Measurements from ENCODE around the gene RAB3B. TPM values are rescaled to one million over a fixed set of nuclear protein-coding genes. Genes with fewer than 3 reads are reported as not detected.

RAB3B gene
- total and polyA plus RNA-seq, 9 of the 15 experiments (the other 6 are each of a cell fraction or from before 2014, with no cell fraction given): 0.07 to 0.47 (median 0.27) TPM

DNA sequence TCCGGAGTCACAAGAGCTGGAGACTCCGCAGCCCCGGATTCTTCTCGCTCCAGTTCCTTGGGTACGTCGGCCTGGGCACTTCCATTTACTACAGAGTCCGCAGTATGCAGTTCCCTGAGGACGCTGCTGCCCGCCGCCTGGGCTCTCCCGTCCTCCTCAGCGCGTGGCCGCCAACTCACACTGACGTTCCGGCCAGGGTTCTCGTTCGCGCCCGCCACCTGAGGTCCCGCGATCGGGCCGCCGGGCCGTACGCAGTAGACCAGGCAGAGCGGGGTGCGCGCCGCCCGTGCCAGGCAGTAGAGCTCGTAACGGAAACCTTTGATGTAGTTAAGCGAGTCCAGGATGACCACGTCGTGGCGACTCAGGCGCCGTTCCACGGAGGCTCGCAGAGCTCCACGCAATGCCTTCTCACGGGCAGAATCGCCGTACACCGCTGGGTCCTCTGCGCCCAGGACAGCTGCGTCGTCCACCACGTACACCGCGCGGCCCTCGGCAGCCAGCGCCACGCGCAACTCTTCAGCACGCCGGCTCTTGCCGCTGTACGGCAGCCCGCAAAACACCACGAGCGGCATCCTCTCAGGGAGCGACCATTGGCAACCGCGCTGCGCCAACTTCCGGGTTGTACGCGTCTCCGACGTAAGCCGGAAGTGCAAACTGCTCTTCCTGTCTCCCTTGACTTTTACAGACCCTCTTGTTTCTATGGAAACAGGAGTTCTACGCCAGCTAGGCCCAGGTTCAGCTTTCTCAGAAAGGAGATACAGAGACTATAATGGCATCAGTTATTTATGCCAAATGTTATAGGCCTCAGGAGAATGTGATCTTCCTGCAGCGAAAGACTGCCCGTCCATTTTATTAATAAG lies 42.9 kb upstream of the RAB3B start, which contains the start of gene KTI12 (continued):
- TF ChIP-seq ETV5 (CRISPR knock-in tag; IDR thresholded peaks at IDR 0.05; ENCODE audit: low read depth): peak; percentile 73
- no peak for TF ChIP-seq DACH1 (IDR thresholded peaks at IDR 0.05; ENCODE audit: partially characterized antibody)
- TF ChIP-seq, protein P1, sequence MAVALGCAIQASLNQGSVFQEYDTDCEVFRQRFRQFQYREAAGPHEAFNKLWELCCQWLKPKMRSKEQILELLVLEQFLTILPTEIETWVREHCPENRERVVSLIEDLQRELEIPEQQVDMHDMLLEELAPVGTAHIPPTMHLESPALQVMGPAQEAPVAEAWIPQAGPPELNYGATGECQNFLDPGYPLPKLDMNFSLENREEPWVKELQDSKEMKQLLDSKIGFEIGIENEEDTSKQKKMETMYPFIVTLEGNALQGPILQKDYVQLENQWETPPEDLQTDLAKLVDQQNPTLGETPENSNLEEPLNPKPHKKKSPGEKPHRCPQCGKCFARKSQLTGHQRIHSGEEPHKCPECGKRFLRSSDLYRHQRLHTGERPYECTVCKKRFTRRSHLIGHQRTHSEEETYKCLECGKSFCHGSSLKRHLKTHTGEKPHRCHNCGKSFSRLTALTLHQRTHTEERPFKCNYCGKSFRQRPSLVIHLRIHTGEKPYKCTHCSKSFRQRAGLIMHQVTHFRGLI (CRISPR knock-in tag; IDR thresholded peaks at IDR 0.05): no peak
- no peak; the same call in 1 of the 2 replicates for TF ChIP-seq ATF1 (CRISPR knock-in tag; IDR thresholded peaks at IDR 0.05)
- TF ChIP-seq ATF1 (tag; IDR thresholded peaks at IDR 0.05): peak; percentile 96
- no peak for TF ChIP-seq EWSR1 (IDR thresholded peaks at IDR 0.05; ENCODE audit: borderline replicate concordance, low read depth, partially characterized antibody)
- TF ChIP-seq TAL1 (IDR thresholded peaks at IDR 0.05): no peak
- TF ChIP-seq PURB (CRISPR knock-in tag; IDR thresholded peaks at IDR 0.05; ENCODE audit: low read depth): 0 out of 2 replicates have a peak, but pooled peaks have one; percentile 71
- TF ChIP-seq HDAC1 (IDR thresholded peaks at IDR 0.05): peak in 1 of 2 experiments; percentile 99; a peak in 2 of 4 replicates
- TF ChIP-seq, protein P2, sequence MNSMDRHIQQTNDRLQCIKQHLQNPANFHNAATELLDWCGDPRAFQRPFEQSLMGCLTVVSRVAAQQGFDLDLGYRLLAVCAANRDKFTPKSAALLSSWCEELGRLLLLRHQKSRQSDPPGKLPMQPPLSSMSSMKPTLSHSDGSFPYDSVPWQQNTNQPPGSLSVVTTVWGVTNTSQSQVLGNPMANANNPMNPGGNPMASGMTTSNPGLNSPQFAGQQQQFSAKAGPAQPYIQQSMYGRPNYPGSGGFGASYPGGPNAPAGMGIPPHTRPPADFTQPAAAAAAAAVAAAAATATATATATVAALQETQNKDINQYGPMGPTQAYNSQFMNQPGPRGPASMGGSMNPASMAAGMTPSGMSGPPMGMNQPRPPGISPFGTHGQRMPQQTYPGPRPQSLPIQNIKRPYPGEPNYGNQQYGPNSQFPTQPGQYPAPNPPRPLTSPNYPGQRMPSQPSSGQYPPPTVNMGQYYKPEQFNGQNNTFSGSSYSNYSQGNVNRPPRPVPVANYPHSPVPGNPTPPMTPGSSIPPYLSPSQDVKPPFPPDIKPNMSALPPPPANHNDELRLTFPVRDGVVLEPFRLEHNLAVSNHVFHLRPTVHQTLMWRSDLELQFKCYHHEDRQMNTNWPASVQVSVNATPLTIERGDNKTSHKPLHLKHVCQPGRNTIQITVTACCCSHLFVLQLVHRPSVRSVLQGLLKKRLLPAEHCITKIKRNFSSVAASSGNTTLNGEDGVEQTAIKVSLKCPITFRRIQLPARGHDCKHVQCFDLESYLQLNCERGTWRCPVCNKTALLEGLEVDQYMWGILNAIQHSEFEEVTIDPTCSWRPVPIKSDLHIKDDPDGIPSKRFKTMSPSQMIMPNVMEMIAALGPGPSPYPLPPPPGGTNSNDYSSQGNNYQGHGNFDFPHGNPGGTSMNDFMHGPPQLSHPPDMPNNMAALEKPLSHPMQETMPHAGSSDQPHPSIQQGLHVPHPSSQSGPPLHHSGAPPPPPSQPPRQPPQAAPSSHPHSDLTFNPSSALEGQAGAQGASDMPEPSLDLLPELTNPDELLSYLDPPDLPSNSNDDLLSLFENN (IDR thresholded peaks at IDR 0.05; ENCODE audit: low read depth in 2 of 2, low read length in 2 of 2): no peak
- no peak for TF ChIP-seq CREBBP (IDR thresholded peaks at IDR 0.05; ENCODE audit: low read depth, low read length)
- TF ChIP-seq, protein P3, sequence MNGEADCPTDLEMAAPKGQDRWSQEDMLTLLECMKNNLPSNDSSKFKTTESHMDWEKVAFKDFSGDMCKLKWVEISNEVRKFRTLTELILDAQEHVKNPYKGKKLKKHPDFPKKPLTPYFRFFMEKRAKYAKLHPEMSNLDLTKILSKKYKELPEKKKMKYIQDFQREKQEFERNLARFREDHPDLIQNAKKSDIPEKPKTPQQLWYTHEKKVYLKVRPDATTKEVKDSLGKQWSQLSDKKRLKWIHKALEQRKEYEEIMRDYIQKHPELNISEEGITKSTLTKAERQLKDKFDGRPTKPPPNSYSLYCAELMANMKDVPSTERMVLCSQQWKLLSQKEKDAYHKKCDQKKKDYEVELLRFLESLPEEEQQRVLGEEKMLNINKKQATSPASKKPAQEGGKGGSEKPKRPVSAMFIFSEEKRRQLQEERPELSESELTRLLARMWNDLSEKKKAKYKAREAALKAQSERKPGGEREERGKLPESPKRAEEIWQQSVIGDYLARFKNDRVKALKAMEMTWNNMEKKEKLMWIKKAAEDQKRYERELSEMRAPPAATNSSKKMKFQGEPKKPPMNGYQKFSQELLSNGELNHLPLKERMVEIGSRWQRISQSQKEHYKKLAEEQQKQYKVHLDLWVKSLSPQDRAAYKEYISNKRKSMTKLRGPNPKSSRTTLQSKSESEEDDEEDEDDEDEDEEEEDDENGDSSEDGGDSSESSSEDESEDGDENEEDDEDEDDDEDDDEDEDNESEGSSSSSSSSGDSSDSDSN (IDR thresholded peaks at IDR 0.05; ENCODE audit: borderline replicate concordance in 1 of 2, low read depth in 2 of 2, low read length in 2 of 2): peak; percentile 21 to 67; a peak in 2 of 4 replicates
- TF ChIP-seq, protein P4, sequence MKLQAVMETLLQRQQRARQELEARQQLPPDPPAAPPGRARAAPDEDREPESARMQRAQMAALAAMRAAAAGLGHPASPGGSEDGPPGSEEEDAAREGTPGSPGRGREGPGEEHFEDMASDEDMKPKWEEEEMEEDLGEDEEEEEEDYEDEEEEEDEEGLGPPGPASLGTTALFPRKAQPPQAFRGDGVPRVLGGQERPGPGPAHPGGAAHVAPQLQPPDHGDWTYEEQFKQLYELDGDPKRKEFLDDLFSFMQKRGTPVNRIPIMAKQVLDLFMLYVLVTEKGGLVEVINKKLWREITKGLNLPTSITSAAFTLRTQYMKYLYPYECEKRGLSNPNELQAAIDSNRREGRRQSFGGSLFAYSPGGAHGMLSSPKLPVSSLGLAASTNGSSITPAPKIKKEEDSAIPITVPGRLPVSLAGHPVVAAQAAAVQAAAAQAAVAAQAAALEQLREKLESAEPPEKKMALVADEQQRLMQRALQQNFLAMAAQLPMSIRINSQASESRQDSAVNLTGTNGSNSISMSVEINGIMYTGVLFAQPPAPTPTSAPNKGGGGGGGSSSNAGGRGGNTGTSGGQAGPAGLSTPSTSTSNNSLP (IDR thresholded peaks at IDR 0.05; ENCODE audit: borderline replicate concordance, low read depth, low read length): no peak
- TF ChIP-seq, protein P5, sequence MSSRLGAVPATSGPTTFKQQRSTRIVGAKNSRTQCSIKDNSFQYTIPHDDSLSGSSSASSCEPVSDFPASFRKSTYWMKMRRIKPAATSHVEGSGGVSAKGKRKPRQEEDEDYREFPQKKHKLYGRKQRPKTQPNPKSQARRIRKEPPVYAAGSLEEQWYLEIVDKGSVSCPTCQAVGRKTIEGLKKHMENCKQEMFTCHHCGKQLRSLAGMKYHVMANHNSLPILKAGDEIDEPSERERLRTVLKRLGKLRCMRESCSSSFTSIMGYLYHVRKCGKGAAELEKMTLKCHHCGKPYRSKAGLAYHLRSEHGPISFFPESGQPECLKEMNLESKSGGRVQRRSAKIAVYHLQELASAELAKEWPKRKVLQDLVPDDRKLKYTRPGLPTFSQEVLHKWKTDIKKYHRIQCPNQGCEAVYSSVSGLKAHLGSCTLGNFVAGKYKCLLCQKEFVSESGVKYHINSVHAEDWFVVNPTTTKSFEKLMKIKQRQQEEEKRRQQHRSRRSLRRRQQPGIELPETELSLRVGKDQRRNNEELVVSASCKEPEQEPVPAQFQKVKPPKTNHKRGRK (tag; IDR thresholded peaks at IDR 0.05): no peak
- no peak for TF ChIP-seq ZNF133 (CRISPR knock-in tag; IDR thresholded peaks at IDR 0.05)
- TF ChIP-seq ZNF217 (CRISPR knock-in tag; IDR thresholded peaks at IDR 0.05): 0 out of 2 replicates have a peak, but pooled peaks have one; percentile 36
